Esophagus squamous epithelium (tissue), 4 donors: ENCODE measurements around the gene SLAIN2.

Experiments used
- POLR2A ChIP-seq, 4 donors: fragments of 450-650 bp; IDR thresholded peaks; one replicate each; pipeline ENCODE4 v1.6.1; 2017; ENCODE audit warnings: antibody characterized with exemption in 4 of 4, mild to moderate bottlenecking in 4 of 4, moderate library complexity in 3 of 4
- TF ChIP-seq, protein P1 (sequence below), 6 experiments: fragments of 450-650 bp in 4 of 6; fragments of 200-600 bp in 2 of 6; sonication (generic) in 2 of 6; IDR thresholded peaks; one replicate each; pipeline ENCODE4 v1.5.1; 2016 to 2019; ENCODE audit warnings: antibody characterized with exemption in 6 of 6, mild to moderate bottlenecking in 4 of 6, moderate library complexity in 4 of 6

DNA sequence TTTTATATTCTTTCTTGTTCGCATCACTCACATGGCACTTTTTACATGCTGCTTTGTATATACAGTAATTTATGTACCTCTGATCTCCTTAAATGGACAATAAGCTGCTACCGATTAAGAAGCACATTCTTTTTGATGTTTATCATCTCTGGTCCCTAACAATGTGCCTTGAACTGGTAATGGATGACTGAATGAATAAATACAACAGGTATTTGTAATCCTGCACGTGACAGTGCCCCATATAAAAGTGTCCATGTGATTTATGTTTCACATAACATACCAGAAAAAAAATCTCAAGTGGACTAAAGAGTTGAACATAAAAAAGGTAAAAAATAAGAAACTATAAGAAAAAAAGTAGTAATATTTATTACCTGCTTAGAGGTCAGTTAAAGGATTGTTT is 7.7 kb upstream of the SLAIN2 start:
- TF ChIP-seq, protein P1, sequence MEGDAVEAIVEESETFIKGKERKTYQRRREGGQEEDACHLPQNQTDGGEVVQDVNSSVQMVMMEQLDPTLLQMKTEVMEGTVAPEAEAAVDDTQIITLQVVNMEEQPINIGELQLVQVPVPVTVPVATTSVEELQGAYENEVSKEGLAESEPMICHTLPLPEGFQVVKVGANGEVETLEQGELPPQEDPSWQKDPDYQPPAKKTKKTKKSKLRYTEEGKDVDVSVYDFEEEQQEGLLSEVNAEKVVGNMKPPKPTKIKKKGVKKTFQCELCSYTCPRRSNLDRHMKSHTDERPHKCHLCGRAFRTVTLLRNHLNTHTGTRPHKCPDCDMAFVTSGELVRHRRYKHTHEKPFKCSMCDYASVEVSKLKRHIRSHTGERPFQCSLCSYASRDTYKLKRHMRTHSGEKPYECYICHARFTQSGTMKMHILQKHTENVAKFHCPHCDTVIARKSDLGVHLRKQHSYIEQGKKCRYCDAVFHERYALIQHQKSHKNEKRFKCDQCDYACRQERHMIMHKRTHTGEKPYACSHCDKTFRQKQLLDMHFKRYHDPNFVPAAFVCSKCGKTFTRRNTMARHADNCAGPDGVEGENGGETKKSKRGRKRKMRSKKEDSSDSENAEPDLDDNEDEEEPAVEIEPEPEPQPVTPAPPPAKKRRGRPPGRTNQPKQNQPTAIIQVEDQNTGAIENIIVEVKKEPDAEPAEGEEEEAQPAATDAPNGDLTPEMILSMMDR (IDR thresholded peaks at IDR 0.05) = no peak
- no peak for TF ChIP-seq POLR2A (IDR thresholded peaks at IDR 0.05)
